Measurements from ENCODE around the gene GINS1. TPM values are rescaled to one million over a fixed set of nuclear protein-coding genes. Genes with fewer than 3 reads are reported as not detected.

The GINS1 gene
- 29.1 to 39.5 TPM (median 37.9 TPM) in 5 replicates for total RNA-seq (2022; extraction: Qiagen RNA extraction; ENCODE audit: low read depth)

DNA sequence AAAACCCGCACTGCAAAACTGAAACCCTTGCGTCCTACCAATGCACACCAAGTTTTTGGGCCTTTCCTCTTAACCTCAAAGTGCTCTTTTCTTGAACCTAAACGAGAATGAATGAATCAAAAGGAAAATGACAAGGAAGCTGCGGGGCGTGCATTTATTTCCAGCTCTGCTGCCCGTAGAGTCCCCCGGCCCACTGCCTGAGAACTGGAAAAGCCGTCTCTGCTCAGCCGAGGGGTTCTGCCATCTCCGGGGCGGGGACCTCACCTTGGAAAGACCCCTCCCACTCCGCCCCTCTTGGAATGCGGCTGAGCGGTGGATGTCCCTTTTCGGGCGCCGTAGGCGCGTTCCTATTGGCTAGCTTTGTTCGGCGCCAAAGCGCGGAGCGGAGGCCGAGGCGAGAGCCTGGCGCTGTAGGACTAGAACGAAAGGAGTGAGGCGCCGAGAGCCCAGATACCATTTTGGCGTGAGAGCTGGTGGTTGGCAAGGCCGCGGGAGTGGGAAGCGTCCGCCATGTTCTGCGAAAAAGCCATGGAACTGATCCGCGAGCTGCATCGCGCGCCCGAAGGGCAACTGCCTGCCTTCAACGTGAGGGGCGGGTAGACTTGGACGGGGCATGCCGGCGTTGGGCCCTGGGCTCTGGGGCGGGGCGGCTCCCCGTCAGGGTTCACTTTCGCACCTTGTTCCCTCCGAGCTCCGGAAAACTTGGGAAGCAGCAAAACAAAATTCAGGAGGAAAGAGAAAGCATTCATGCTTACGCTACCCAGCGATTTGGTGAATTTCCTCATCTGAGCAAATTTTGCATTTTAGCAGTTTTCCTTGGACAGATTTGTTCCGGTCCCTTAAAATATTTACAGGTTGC is at the start of gene GINS1:
Gene GINS1 (plus strand): TSS at position 363 of the 859 bp plus-strand sequence. CDS start 148 bp downstream, at position 511.

GRCh38 chr20:25390538-25391528 is 16.6 kb upstream of the GINS1 start, which contains the start of gene ABHD12:
Gene ABHD12 (minus strand): TSS chr20:25390835. CDS start chr20:25390703, 132 bp downstream.

Other genes starting within 250 kb of the GINS1 start
- gene ENTPD6, start 212.0 kb upstream of the GINS1 start, total RNA-seq (2022; extraction: Qiagen RNA extraction; ENCODE audit: low read depth) = 86.9 to 108 TPM (median 97.2 TPM) in 5 replicates
- 116 to 133 TPM (median 122 TPM) in 5 replicates for gene PYGB, start 159.6 kb upstream of the GINS1 start, total RNA-seq (2022; extraction: Qiagen RNA extraction; ENCODE audit: low read depth)
- gene ABHD12, start 16.8 kb upstream of the GINS1 start, total RNA-seq (2022; extraction: Qiagen RNA extraction; ENCODE audit: low read depth) = 78.0 to 96.8 TPM (median 93.6 TPM) in 5 replicates
- 11.7 to 14.6 TPM (median 11.9 TPM) in 5 replicates for gene NINL, start 177.9 kb downstream of the GINS1 start, total RNA-seq (2022; extraction: Qiagen RNA extraction; ENCODE audit: low read depth)
- 8.1 to 10.3 TPM (median 9.3 TPM) in 5 replicates for gene NANP, start 216.3 kb downstream of the GINS1 start, total RNA-seq (2022; extraction: Qiagen RNA extraction; ENCODE audit: low read depth)